Lower leg skin (tissue), 3 donors: ENCODE data around the gene PPP2R5C.

Experiments
- CTCF ChIP-seq, 3 donors: fragments of 450-650 bp; IDR thresholded peaks; one replicate each; pipeline ENCODE4 v1.5.1; 2016; ENCODE audit warnings: antibody characterized with exemption in 3 of 3, mild to moderate bottlenecking in 3 of 3, moderate library complexity in 2 of 3
- POLR2A ChIP-seq, 2 donors: fragments of 450-650 bp; IDR thresholded peaks; one replicate each; pipeline ENCODE4 v1.6.1; 2016 to 2017; ENCODE audit warnings: antibody characterized with exemption in 2 of 2, mild to moderate bottlenecking in 1 of 2, moderate library complexity in 1 of 2

- TF ChIP-seq CTCF (IDR thresholded peaks at IDR 0.05) (no peak), POLR2A (IDR thresholded peaks at IDR 0.05) (no peak)
Observed at GRCh38 chr14:101813171-101813759, 51.8 kb downstream of the PPP2R5C start.
